ENCODE data around the gene LRRC27.

- TF ChIP-seq CTCF (IDR thresholded peaks at IDR 0.05): no peak
- TF ChIP-seq POLR2A (IDR thresholded peaks at IDR 0.05): no peak
- no peak for TF ChIP-seq POLR2AphosphoS5 (IDR thresholded peaks at IDR 0.05)
These were observed 61.7 kb downstream of the LRRC27 start for GRCh38 chr10:132393695-132394181.
